Middle frontal gyrus (tissue), 1 donor: ENCODE measurements around the gene CDK5R1.
A peak's percentile ranks its signal among the peaks of the same experiment; 100 is the strongest.
"Not testable (repeated sequence)": the region's sequence is repeated elsewhere in the genome, so short reads cannot be mapped to it uniquely, and the experiment has no call there.

Experiments
- DNase-seq: peaks from one replicate; pipeline ENCODE4 v3.0.0-alpha.2; 2015; ENCODE audit warnings: low spot score; ENCODE audit errors: extremely low spot score

The CDK5R1 gene

DNA sequence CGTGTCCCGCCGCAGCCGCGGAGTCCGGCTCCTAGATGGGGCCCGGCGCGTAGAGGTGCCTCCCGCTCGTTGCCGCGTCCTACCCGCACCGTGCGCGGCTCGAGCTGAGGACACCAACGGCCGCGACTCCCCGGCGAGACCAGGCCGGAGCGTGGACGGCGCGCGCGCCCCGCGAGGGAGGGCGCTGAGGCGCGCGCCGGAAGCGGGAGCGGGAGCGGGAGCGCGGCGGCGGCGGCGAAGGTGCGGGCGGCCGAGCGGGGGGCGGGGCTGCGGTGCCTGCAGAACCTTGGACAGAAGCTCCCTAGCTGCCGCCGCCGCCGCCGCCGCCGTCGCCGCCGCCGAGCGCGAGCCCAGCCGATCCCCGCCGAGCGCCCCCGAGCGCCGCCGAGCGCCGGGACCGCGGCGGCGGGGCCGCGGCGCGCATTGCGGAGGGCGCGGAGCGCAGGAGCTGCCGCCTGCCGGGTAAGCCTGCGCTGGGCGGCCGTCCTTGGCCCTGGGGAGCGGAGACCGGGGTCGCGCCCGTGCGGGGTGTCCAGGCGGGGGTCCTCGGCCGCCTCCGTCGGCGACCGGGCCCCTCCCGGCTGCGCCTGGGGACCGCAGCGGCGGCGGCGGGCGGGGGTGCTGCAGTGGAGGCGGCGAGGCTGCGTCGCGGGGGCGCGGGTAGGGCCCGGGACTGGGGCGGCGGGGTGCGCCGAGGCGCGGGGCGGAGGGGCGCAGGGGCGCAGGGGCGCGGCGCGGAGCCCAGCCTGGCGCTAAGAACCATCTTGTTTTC is at the start of gene CDK5R1:
Gene CDK5R1, plus strand, starts transcription at position 293 of the 772 bp plus-strand sequence. CDS start 628 bp downstream, outside the sequence.
- no peak for DNase-seq

DNA sequence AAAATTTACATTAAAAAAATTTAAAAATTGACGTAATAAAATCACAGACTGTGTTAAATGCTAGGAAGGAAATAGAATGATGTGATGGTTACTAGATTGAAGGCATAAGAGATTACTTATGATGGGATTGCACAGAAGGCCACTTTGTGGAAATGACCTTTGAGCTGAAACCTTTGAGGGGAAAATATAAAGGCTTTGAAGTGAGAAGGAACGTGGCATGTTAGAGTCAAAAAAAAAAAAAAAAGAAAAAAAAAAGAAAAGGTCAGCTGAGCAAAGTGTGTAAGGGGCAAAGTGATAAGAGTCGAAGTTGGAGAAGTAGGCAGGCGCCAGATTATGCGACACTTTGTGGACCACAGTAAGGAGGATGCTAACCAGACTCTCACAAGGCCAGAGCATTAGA is 46.1 kb upstream of the CDK5R1 start:
- no peak for DNase-seq

DNA sequence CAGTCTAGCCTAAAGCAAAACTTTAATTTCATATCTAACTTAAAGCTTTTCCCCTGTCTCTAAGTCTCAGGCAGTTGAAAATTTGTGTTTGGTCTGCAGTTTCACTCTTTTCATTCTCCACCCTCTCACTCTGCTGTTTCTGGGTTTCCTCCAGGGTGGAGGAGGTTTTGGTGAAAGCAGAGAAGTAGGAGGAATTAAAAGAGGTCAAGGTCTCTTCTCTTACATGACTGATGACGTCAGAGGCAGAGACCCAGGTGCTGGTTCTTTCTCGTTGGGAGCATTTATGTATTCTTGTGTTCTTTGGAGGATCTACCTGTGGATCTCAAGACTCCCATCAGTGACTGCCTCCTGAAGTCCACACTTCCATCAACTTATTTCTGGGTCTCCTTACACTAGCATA is 44.9 kb upstream of the CDK5R1 start:
- no peak for DNase-seq

- DNase-seq = no peak
Measured at GRCh38 chr17:32443827-32444300, 42.9 kb upstream of the CDK5R1 start.

GRCh38 chr17:32444301-32445073 is 42.3 kb upstream of the CDK5R1 start, which contains the start of gene PSMD11:
PSMD11 (plus strand) TSS chr17:32444510; CDS start chr17:32444524, 14 bp downstream.
- peak; percentile 90 for DNase-seq

- DNase-seq = no peak
Measured at GRCh38 chr17:32445074-32445415, 41.7 kb upstream of the CDK5R1 start.

GRCh38 chr17:32445497-32445896 is 41.3 kb upstream of the CDK5R1 start:
- no peak for DNase-seq

DNA sequence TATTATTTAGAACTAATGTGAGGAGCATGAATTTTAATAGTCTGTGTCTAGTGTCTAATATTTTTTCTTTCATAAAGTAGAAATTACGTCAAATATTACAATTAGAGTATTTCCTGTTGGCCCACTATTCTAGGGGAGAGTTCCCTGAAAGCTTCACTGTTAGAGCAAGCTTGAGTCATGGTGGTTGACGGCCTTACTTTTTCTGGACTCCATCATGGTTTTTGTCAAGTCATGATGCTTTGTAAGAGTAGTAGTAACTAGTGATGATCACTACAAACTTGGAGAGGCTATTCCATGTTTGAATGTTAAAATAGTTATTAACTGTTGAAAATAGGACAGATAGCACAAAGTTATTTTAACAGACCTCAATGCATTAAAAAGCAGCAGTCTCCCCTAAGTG is 40.8 kb upstream of the CDK5R1 start:
- no peak for DNase-seq

DNA sequence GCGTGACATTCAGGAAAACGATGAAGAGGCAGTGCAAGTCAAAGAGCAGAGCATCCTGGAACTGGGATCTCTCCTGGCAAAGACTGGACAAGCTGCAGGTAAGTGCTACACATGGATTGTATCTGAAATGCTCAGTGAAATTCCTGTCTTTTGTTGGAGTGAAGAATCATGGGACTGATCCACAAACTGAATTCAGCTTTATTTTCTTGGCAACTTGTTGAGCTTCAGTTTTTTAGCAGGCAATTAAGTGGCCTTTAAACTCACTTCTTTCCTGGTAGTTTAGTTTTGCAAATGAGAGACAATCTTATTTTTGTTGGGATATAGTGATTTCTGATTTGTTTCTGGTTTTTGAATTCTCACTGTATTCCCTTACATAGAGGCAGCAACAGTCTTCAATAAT is 39.8 kb upstream of the CDK5R1 start:
- DNase-seq = no peak

DNA sequence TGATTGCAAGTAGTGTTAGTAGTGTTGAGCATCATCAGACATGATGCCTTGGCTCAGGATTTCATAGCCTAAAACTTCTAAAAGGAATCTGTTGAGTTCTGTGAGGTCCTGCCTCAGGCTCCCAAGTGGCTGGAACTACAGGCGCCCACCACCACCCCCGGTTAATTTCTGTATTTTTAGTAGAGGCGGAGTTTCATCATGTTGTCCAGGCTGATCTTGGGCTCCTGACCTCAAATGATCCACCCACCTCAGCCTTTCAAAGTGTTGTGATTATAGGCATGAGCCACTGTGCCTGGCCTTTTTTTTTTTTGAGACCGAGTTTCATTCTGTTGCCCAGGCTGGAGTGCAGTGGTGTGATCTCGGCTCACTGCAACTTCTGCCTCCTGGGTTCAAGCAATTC is 36.8 kb upstream of the CDK5R1 start:
- no peak for DNase-seq

DNA sequence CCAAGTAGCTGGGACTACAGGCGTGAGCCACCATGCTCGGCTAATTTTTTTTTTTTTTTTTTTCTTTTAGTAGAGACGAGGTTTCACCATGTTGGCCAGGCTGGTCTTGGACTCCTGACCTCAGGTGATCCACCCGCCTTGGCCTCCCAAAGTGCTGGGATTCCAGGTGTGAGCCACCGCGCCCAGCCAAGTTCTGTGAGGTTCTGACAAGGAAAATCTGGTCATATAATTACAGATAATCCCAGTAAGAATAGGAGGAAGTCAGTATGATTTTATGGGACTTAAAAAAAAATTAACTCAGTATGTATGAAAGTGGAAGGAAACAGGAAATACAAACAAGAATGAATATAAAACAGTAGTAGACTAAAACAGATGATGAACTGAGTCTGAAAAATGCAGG is 36.4 kb upstream of the CDK5R1 start:
- not testable (repeated sequence) for DNase-seq

DNA sequence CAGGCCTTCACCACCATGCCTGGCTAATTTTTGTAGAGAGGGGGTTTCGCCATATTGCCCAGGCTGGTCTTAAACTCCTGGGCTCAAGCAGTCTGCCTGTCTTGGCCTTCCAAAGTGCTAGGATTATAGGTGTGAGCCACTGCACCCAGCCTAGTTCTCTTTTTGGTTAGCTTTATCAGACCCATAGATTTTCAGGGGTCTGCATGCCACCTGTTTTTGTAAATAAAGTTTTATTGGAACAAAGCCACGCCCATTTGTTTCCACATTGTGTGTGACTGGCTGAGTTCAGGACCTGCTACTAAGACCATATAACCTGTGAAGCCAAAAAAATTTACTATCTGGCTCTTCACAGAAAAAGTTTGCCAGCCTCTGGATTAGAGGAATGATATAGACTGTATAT is 34.9 kb upstream of the CDK5R1 start:
- DNase-seq = no peak

GRCh38 chr17:32452281-32452680 is 34.5 kb upstream of the CDK5R1 start:
- DNase-seq = no peak

DNA sequence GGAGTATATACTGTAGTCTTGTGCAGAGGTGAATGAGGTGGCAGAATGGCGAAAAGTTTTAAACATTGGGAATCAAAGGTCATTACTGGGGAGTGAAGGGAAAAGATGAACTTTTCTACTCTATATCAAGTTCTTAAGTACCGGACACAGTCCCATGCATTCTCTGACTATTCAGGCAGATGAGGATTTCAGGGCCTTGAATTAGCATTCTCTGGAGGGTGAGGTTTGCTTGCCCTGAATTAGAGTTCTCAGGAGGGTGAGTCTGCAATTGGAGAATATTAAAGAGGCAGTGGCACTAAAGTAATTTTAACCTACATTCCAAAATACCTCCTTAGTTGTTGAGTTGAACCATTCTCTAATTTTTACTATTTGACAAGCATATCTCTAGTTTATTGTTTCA is 33.4 kb upstream of the CDK5R1 start:
- DNase-seq = no peak

DNA sequence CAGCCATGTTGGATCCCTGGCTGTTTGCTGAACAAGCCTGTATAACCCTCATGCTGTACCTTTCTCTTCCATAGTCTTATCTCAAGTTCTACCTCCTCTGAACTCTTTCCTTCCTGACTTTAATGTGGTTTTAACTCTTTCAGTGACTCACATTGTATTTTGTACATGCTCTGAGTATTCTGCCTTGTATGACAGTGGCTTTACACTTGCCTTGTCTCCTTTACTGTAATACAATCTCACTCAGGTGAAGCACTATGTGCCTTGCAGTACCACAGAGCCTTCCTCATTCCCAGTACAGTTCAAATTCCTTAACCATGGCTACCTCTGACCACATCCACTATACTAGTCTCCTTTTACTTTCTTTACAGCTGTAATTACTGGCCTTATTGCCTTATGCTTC is 28.4 kb upstream of the CDK5R1 start:
- DNase-seq = no peak

DNA sequence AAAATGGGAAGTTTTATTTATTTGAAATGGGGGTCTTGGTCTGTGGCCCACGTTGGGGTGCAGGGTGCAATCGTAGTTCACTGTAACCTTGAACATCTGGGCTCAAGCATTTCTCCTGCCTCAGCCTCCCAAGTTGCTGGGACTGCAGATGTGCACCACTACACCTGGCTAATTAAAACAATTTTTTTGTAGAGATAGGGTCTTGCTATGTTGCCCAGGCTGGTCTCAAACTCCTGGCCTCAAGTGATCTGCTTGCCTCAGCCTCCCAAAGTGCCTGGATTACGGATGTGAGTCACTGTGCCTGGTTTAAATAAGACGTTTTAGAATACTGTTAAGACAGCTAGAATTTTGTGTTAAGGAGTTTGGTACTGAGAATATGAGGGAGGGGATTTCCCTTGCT is 26.7 kb upstream of the CDK5R1 start:
- DNase-seq = no peak

DNA sequence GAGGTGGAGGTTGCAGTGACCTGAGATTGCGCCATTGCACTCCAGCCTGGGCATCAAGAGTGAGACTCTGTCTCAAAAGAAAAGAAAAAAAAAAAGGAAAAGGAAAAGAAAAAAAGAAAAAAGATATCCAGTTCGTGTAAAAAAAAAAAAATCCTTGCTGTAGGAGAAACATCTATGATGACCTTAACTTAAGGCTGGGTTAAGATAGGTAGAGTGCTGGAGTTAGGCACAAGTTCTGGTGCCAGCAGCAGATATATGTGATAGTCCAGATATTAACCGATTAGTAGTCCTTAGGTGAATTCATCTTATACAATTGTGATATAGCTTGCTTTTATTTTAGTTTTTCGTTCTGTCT is 25.3 kb upstream of the CDK5R1 start:
- no peak for DNase-seq

- no peak for DNase-seq
Measured at GRCh38 chr17:32461853-32462617, 24.8 kb upstream of the CDK5R1 start.

DNA sequence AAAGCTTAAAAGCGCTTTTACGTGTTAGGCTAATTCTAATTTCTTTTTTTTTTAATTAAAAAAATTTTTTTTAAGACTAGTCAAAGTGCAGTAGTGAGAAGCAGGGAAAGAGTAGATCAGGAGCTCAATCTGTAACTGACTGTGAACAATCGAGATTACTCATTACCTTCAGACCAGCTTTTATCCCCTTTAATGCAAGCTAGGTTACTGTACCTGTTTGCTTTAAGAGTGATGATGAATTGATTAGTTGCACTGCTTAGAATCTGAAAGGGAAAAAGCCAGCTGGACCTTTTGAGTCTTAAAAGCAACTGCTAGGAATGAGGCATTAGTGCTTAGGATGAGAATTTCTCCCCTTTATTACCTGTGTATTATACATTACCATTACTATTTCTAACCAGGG is 23.5 kb upstream of the CDK5R1 start:
- DNase-seq = no peak

DNA sequence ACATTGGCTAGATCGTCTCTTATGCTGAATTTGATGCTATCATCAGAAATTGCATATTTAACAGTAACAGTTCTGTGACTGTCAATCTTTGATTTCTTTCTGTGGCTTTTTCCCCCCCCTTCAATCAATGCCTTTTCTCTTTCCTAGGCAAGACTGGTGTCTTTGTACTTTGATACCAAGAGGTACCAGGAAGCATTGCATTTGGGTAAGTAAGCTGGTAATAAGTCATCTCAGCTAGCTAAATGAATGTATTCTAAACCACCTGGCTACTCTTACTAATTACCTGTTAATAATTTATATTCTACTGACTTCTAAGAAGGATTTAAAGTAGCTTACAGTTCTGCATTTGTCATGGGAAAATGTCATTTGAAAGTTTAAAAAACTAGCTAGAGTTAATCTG is 22.4 kb upstream of the CDK5R1 start:
- DNase-seq = no peak

- no peak for DNase-seq
Measured at GRCh38 chr17:32467949-32468348, 18.8 kb upstream of the CDK5R1 start.
